ENCODE data around the gene MED27.

MED27 gene

GRCh38 chr9:131992906-131993657 is 86.6 kb downstream of the MED27 start:
- H3K4me3 ChIP-seq (replicated peaks; ENCODE audit: insufficient read depth, low read length): no peak overlapping the region
- H3K27ac ChIP-seq (replicated peaks): no peak overlapping the region
- H3K27me3 ChIP-seq (ENCODE audit: insufficient read depth, poor library complexity, severe bottlenecking): no peaks in the 10 kb centered on the region
- DNase-seq (ENCODE audit: low read depth in 1 of 2, low spot score in 1 of 2): no peak
- TF ChIP-seq SPI1 (IDR thresholded peaks at IDR 0.05; ENCODE audit: borderline replicate concordance, low read depth): no peak
- no peak for TF ChIP-seq GABPA (IDR thresholded peaks at IDR 0.05; ENCODE audit: low read depth)
- TF ChIP-seq REST (IDR thresholded peaks at IDR 0.05; ENCODE audit: insufficient replicate concordance, low read depth): no peak
- TF ChIP-seq POLR2AphosphoS5 (IDR thresholded peaks at IDR 0.05; ENCODE audit: low read depth): no peak
- no peak for TF ChIP-seq CTCF (IDR thresholded peaks at IDR 0.05; ENCODE audit: insufficient read depth, low read length)

- H3K27ac ChIP-seq (replicated peaks): no peak overlapping the region
- no peak overlapping the region for H3K4me3 ChIP-seq (replicated peaks; ENCODE audit: insufficient read depth, low read length)
- H3K27me3 ChIP-seq (ENCODE audit: insufficient read depth, poor library complexity, severe bottlenecking): no peaks in the 10 kb centered on the region
- TF ChIP-seq CTCF (IDR thresholded peaks at IDR 0.05; ENCODE audit: insufficient read depth, low read length): no peak
- TF ChIP-seq SPI1 (IDR thresholded peaks at IDR 0.05; ENCODE audit: borderline replicate concordance, low read depth): no peak
- TF ChIP-seq POLR2AphosphoS5 (IDR thresholded peaks at IDR 0.05; ENCODE audit: low read depth): no peak
- TF ChIP-seq GABPA (IDR thresholded peaks at IDR 0.05; ENCODE audit: low read depth): no peak
- TF ChIP-seq REST (IDR thresholded peaks at IDR 0.05; ENCODE audit: insufficient replicate concordance, low read depth): no peak
- no peak for DNase-seq (ENCODE audit: low read depth in 1 of 2, low spot score in 1 of 2)
Observed at GRCh38 chr9:131987232-131987631, 92.4 kb downstream of the MED27 start.

- Histone ChIP-seq H3K4me3 (replicated peaks; ENCODE audit: insufficient read depth, low read length) (no peak overlapping the region), H3K27ac (replicated peaks) (no peak overlapping the region), H3K27me3 (ENCODE audit: insufficient read depth, poor library complexity, severe bottlenecking) (no peaks in the 10 kb centered on the region)
- no peak for TF ChIP-seq CTCF (IDR thresholded peaks at IDR 0.05; ENCODE audit: insufficient read depth, low read length)
- no peak for TF ChIP-seq REST (IDR thresholded peaks at IDR 0.05; ENCODE audit: insufficient replicate concordance, low read depth)
- no peak for TF ChIP-seq GABPA (IDR thresholded peaks at IDR 0.05; ENCODE audit: low read depth)
- no peak for TF ChIP-seq POLR2AphosphoS5 (IDR thresholded peaks at IDR 0.05; ENCODE audit: low read depth)
- TF ChIP-seq SPI1 (IDR thresholded peaks at IDR 0.05; ENCODE audit: borderline replicate concordance, low read depth): no peak
- no peak for DNase-seq (ENCODE audit: low read depth in 1 of 2, low spot score in 1 of 2)
Observed at GRCh38 chr9:131986576-131986975, 93.1 kb downstream of the MED27 start.

Measured in HL-60 (cell line).